Panc1 (cell line): Measurements from ENCODE around the gene MYOG. TPM values are rescaled to one million over a fixed set of nuclear protein-coding genes. Genes with fewer than 3 reads are reported as not detected.

Experiments used
- ATAC-seq: fragments of 200-7000 bp; cut with Tn5 transposase; 2 replicates; pipeline ENCODE4 v1.9.1; 2020; ENCODE audit warnings: mild to moderate bottlenecking, moderate library complexity
- BruUV-seq: library from RNA; stranded (reverse); fragments of 400-500 nt; replicated peaks from 2 replicates; lab custom pipeline; 2021; lab: Mats Ljungman, UMichigan
- CTCF ChIA-PET: fragments of 300-600 bp; sonication (Branson Sonifier 250); formaldehyde crosslinking; loops from one replicate; lab custom pipeline; 2022; ENCODE audit warnings: antibody characterized with exemption; lab: Charles Lee
- POLR2A ChIA-PET: fragments of 300-600 bp; sonication (Branson Sonifier 250); formaldehyde crosslinking; loops from one replicate; lab custom pipeline; 2022; ENCODE audit warnings: antibody characterized with exemption; lab: Charles Lee
- DNase-seq: peaks from one replicate; pipeline ENCODE4 v3.0.0-alpha.2; 2010; ENCODE audit warnings: low read depth, low spot score
- H3K27ac ChIP-seq: 2 replicates; pipeline ENCODE4 v1.5.1; 2011; ENCODE audit warnings: mild to moderate bottlenecking, low read length, inconsistent platforms
- H3K27me3 ChIP-seq: fragments of 200-500 bp; sonication (Bioruptor generic); 2 replicates; pipeline ENCODE4 v1.6.0; 2014; ENCODE audit warnings: low read length, inconsistent platforms; ENCODE audit not compliant: control insufficient read depth, insufficient read depth
- H3K36me3 ChIP-seq: fragments of 200-500 bp; sonication (Bioruptor generic); 2 replicates; pipeline ENCODE4 v1.5.1; 2014; ENCODE audit warnings: inconsistent platforms, mild to moderate bottlenecking, low read length, moderate library complexity; ENCODE audit not compliant: control insufficient read depth, insufficient read depth
- H3K4me1 ChIP-seq: 2 replicates; pipeline ENCODE4 v1.5.1; 2011; ENCODE audit warnings: inconsistent platforms, mild to moderate bottlenecking, low read length, moderate library complexity; ENCODE audit not compliant: control insufficient read depth, insufficient read depth
- H3K4me3 ChIP-seq, 2 experiments: 2 replicates each; pipeline ENCODE4 v1.5.1; 2011 to 2012; ENCODE audit warnings: low read depth in 2 of 2, low read length in 2 of 2, mild to moderate bottlenecking in 2 of 2, inconsistent platforms in 1 of 2, moderate library complexity in 1 of 2
- H3K9me3 ChIP-seq: fragments of 200-500 bp; sonication (Bioruptor generic); 2 replicates; pipeline ENCODE4 v1.5.1; 2014; ENCODE audit warnings: low read depth, mild to moderate bottlenecking, inconsistent platforms, low read length, moderate library complexity; ENCODE audit not compliant: control insufficient read depth, insufficient read depth
- CTCF ChIP-seq: fragments of 450-650 bp; IDR thresholded peaks from 2 replicates; pipeline ENCODE4 v1.5.1; 2017; ENCODE audit warnings: mild to moderate bottlenecking
- POLR2AphosphoS5 ChIP-seq: IDR thresholded peaks from 2 replicates; pipeline ENCODE4 v1.6.1; 2012; ENCODE audit warnings: mild to moderate bottlenecking, low read depth, low read length, moderate library complexity
- SIN3A ChIP-seq: IDR thresholded peaks from 2 replicates; pipeline ENCODE4 v1.6.1; 2012; ENCODE audit warnings: low read depth, mild to moderate bottlenecking, low read length, moderate library complexity, borderline replicate concordance; ENCODE audit not compliant: insufficient read depth
- TCF7L2 ChIP-seq: IDR thresholded peaks from 2 replicates; pipeline ENCODE4 v1.6.1; 2011; ENCODE audit warnings: mild to moderate bottlenecking, low read depth, low read length, inconsistent platforms
- in situ Hi-C: cut with HindIII; loops from 2 replicates; pipeline ENCODE4 v1.10.0; 2016; ENCODE audit warnings: low sequenced_read_pairs, low pct_unique_long_range_greater_than_20kb
- intact Hi-C: fragments of 100-400 bp; cut with micrococcal nuclease; formaldehyde crosslinking; loops from one replicate; pipeline ENCODE4 v1.10.0; 2022; ENCODE audit not compliant: unreplicated experiment
- total RNA-seq: library from RNA; stranded (reverse); gene quantifications from one replicate; pipeline ENCODE4 v1.2.1, GENCODE V29; 2021; ENCODE audit not compliant: unreplicated experiment
- TF ChIP-seq, protein P1 (sequence below), 2 experiments: IDR thresholded peaks; 2 replicates each; pipeline ENCODE4 v1.6.1; 2011 to 2012; ENCODE audit warnings: low read depth in 2 of 2, control low read depth in 1 of 2, low read length in 1 of 2, mild to moderate bottlenecking in 1 of 2, moderate library complexity in 1 of 2; ENCODE audit not compliant: insufficient read depth in 1 of 2

Gene MYOG
- total RNA-seq, 1 experiment from 2014 or later = not detected

DNA sequence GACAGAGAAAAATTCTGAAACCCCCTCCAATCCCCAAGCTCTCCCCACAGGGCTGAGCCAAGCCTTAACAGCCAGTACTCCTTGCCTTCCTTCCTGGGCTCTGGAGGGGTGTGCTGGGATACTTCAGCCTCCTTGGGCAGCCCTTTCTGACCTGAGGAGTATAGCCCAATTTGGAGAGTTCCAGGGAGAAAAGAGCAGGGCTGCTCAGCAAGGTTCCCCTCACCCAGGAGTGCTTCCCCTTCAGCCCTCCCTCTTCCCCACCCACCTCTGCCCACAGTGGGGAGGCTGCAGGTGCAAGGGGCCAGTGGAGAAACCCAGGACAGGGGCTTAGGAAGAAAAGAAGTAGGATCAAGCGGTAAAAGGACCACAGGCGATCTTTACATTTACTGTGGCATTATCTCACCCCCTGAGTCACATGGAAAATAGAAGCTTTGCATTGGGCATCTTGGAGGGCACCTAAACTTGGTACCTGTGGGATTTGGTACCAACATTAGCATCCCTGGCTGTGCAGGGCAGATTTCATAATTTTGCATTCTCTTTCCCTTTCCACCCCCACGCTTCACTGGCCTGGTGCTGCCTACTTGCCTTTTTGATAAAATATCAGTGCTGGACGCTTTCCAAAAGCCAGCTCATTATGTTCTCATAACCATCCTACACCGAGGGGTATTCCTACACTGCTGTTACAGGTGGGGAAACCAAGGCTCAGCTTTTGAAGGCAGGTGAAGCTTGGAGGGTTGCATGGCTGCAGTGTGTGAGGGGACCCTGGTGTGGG is 38.9 kb upstream of the MYOG start:
- POLR2A ChIA-PET = interaction anchor here (0.6 kb wide), 1 partner anchor 118 kb away, joined by 4 read pairs; the partner anchor contains the start of gene TMEM183A
- no peak for DNase-seq

DNA sequence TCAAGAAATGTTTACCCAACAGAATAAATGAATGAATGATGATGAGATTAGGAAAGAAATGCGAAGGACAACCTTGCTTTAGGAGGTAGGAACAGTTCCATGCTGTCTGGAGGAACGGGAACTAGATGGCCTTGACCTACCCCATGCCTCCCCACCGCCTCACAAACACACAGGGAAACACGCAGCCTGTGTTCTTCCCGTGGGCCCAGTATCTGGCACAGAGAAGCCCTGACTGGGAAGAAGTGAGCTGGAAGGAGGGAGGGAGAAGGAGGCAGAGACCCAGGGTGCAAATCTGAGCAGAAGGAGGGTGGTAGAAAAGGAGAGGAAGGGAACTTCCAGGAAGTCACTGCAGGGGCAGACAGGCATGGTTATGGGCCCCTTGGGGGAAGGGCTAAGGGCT is 38.2 kb upstream of the MYOG start:
- Histone ChIP-seq H3K27me3 (peaks cover 7% of the 10 kb centered on the region), H3K9me3 (no peaks in the 10 kb centered on the region), H3K4me3 (no peak overlapping the region), H3K36me3 (no peaks in the 10 kb centered on the region), H3K27ac (no peak overlapping the region), H3K4me1 (peaks cover 28% of the 10 kb centered on the region)
- in situ Hi-C loops (no loop called here), intact Hi-C loops (no loop called here)
- ATAC-seq = no peak
- BruUV-seq = no TSS peak
- ChIA-PET CTCF (no interaction called here), POLR2A (no interaction called here)
- TF ChIP-seq, protein P1, sequence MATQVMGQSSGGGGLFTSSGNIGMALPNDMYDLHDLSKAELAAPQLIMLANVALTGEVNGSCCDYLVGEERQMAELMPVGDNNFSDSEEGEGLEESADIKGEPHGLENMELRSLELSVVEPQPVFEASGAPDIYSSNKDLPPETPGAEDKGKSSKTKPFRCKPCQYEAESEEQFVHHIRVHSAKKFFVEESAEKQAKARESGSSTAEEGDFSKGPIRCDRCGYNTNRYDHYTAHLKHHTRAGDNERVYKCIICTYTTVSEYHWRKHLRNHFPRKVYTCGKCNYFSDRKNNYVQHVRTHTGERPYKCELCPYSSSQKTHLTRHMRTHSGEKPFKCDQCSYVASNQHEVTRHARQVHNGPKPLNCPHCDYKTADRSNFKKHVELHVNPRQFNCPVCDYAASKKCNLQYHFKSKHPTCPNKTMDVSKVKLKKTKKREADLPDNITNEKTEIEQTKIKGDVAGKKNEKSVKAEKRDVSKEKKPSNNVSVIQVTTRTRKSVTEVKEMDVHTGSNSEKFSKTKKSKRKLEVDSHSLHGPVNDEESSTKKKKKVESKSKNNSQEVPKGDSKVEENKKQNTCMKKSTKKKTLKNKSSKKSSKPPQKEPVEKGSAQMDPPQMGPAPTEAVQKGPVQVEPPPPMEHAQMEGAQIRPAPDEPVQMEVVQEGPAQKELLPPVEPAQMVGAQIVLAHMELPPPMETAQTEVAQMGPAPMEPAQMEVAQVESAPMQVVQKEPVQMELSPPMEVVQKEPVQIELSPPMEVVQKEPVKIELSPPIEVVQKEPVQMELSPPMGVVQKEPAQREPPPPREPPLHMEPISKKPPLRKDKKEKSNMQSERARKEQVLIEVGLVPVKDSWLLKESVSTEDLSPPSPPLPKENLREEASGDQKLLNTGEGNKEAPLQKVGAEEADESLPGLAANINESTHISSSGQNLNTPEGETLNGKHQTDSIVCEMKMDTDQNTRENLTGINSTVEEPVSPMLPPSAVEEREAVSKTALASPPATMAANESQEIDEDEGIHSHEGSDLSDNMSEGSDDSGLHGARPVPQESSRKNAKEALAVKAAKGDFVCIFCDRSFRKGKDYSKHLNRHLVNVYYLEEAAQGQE (IDR thresholded peaks at IDR 0.05; ENCODE audit: insufficient read depth in 1 of 2, low read depth in 2 of 2, low read length in 1 of 2) = no peak
- no peak for DNase-seq

More for the DNA sequence above, 38.9 kb upstream of the MYOG start:
- BruUV-seq = no TSS peak
- Histone ChIP-seq H3K36me3 (no peaks in the 10 kb centered on the region), H3K9me3 (no peaks in the 10 kb centered on the region), H3K27me3 (peaks cover 7% of the 10 kb centered on the region), H3K27ac (no peak overlapping the region), H3K4me3 (no peak overlapping the region), H3K4me1 (peaks cover 28% of the 10 kb centered on the region)
- no peak for ATAC-seq
- TF ChIP-seq POLR2AphosphoS5 (no peak), SIN3A (no peak), TCF7L2 (no peak), CTCF (no peak)
- TF ChIP-seq, protein P1 (IDR thresholded peaks at IDR 0.05; ENCODE audit: insufficient read depth in 1 of 2, low read depth in 2 of 2, low read length in 1 of 2) = no peak
- intact Hi-C loops = no loop called here
- in situ Hi-C loops = no loop called here
- CTCF ChIA-PET = no interaction called here
